ENCODE data around the gene LIF. TPM values are rescaled to one million over a fixed set of nuclear protein-coding genes. Genes with fewer than 3 reads are reported as not detected.

Gene LIF
- total RNA-seq, 1 donor from 2014 or later: 18.9 TPM

DNA sequence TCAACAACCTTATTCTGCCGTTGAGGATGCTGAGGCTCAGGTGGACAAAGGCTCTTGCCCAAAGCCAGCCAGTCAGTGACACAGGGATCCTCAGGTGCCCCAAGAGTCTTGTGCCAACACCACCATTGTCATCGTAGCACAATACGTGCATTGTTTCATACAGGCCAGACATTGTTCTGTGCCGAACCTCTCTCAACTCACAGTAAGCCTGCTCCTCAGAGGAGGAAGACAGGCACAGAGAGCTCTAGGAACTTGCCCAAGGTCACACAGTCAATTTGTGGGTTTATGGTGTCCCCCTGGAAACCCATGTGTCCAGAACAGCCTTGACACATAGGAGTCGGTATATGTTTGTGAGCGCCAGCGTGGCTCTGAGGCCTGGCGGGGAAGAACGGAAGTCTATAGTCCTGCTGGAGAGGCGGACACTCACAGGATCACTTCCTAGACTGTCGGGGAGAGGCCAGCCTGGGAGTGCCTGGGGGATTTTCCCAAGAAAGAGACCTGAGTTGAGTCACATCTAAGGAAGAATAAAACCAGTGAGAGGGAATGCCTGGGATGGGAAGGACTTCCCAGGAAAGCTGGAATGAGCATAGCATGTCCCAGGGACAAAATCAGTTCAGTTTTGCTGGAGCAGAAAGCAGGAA is 20.2 kb downstream of the LIF start:
- no peak overlapping the region for H3K4me3 Mint-ChIP-seq (ENCODE audit: unreplicated experiment)
- TF ChIP-seq, protein P1, sequence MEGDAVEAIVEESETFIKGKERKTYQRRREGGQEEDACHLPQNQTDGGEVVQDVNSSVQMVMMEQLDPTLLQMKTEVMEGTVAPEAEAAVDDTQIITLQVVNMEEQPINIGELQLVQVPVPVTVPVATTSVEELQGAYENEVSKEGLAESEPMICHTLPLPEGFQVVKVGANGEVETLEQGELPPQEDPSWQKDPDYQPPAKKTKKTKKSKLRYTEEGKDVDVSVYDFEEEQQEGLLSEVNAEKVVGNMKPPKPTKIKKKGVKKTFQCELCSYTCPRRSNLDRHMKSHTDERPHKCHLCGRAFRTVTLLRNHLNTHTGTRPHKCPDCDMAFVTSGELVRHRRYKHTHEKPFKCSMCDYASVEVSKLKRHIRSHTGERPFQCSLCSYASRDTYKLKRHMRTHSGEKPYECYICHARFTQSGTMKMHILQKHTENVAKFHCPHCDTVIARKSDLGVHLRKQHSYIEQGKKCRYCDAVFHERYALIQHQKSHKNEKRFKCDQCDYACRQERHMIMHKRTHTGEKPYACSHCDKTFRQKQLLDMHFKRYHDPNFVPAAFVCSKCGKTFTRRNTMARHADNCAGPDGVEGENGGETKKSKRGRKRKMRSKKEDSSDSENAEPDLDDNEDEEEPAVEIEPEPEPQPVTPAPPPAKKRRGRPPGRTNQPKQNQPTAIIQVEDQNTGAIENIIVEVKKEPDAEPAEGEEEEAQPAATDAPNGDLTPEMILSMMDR (IDR thresholded peaks at IDR 0.05): no peak
- no peaks in the 10 kb centered on the region for H3K36me3 Mint-ChIP-seq (ENCODE audit: low read depth)
- no peak for DNase-seq (ENCODE audit: low spot score)
- H3K9me3 Mint-ChIP-seq (ENCODE audit: low read depth): peaks cover 5% of the 10 kb centered on the region
- peaks cover 52% of the 10 kb centered on the region for H3K4me1 Mint-ChIP-seq (ENCODE audit: low read depth)
- no peaks in the 10 kb centered on the region for H3K27me3 Mint-ChIP-seq (ENCODE audit: low read depth)
- peak overlapping the region; percentile 87 for H3K27ac Mint-ChIP-seq (ENCODE audit: unreplicated experiment)

DNA sequence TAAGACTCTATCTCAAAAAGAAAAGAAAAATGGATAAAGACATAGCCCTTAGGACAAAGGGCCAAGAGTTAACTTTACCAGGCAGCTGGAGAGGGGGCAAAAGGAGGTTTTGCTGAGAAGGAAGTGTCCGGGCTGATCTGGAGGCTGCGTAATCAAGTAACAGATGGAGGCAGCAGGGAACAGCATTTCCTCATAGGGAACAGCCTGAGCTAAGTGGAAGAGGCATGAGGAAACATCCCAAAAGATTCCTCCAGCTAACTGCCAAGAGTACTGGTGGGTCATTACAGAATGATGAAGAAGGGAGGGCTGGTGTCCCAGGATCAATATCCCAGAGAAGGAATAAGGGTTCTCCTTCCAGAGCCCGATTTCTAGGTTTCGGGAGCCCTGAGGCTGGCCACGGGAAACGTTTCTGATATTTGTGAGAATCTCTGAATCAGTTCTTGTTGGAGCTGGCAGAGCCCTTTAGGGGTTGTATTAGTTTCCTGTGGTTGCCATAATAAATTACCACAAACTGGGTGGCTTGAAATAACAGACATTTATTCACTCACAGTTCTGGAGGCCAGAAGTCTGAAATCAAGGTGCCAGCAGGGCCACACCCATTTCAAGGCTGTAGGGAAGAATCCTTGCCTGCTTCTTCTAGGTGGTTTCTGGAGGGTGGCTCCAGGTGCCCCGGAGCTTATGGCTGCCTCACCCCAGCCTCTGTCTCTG is 21.2 kb downstream of the LIF start:
- no peak for DNase-seq (ENCODE audit: low spot score)
- Mint-ChIP-seq H3K4me1 (ENCODE audit: low read depth) (peaks cover 52% of the 10 kb centered on the region), H3K27ac (ENCODE audit: unreplicated experiment) (peak overlapping the region; percentile 69), H3K9me3 (ENCODE audit: low read depth) (peaks cover 5% of the 10 kb centered on the region), H3K36me3 (ENCODE audit: low read depth) (no peaks in the 10 kb centered on the region), H3K4me3 (ENCODE audit: unreplicated experiment) (no peak overlapping the region), H3K27me3 (ENCODE audit: low read depth) (no peaks in the 10 kb centered on the region)
- TF ChIP-seq, protein P1 (IDR thresholded peaks at IDR 0.05): no peak

DNA sequence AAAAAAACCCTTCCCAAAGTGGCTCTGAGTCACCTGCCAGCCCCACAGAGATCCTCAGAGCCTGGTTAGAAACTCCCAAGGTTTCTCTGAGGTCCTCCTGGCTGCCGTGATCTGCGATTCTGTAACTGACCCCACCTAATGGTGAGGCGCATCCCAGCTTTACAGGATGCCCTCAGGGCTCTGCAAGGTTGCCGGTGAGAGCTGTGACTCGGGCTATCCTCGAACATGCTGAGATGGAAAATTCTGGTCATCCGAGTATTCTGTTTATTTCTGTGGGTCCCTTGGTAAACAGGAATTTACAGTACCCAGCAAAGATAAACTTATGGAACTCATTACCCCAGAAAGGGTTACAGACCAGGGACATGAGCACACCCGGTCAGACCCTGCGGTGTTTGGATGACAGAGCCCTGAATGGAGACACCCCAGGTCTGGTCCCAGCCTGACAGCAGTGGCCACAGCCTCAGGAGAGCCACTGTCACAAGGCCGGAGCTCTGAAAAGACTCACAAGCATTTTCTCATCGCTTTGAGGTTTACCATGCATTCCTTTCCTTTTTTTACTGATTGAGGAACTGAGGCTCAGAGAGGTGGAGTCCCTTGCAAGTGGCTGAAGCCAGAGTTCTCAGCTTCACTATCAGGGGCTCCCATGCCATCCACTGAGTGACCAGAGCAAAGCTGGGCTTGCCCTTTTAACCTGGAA is 22.2 kb downstream of the LIF start:
- TF ChIP-seq, protein P1 (IDR thresholded peaks at IDR 0.05): peak; percentile 19
- Mint-ChIP-seq H3K9me3 (ENCODE audit: low read depth) (peaks cover 5% of the 10 kb centered on the region), H3K27me3 (ENCODE audit: low read depth) (no peaks in the 10 kb centered on the region), H3K27ac (ENCODE audit: unreplicated experiment) (peak overlapping the region; percentile 79), H3K36me3 (ENCODE audit: low read depth) (no peaks in the 10 kb centered on the region), H3K4me3 (ENCODE audit: unreplicated experiment) (no peak overlapping the region), H3K4me1 (ENCODE audit: low read depth) (peaks cover 61% of the 10 kb centered on the region)
- DNase-seq (ENCODE audit: low spot score): no peak

DNA sequence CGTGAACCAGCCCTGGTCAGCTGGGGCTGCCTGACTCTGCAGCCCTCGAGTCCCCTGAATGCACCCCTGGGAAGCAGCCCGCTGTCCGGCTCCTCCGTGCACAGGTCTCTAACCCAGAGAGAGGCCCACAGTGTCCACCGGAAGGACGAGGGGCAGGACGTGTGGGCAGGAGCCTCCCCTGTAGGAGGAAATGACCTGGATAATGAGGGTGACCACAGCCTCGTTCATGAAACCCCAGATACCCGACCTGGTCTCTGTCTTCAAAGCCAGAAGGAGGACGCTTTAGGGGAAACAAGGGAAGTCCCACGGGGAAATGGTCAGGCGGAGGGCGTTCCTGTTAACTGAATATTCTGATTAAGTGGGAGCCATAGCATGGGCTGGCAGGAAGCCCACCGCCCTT is 23.3 kb downstream of the LIF start:
- H3K9me3 Mint-ChIP-seq (ENCODE audit: low read depth): peaks cover 5% of the 10 kb centered on the region
- no peak for DNase-seq (ENCODE audit: low spot score)
- no peaks in the 10 kb centered on the region for H3K36me3 Mint-ChIP-seq (ENCODE audit: low read depth)
- no peak overlapping the region for H3K27ac Mint-ChIP-seq (ENCODE audit: unreplicated experiment)
- H3K4me1 Mint-ChIP-seq (ENCODE audit: low read depth): peaks cover 61% of the 10 kb centered on the region
- H3K4me3 Mint-ChIP-seq (ENCODE audit: unreplicated experiment): no peak overlapping the region
- TF ChIP-seq, protein P1 (IDR thresholded peaks at IDR 0.05): no peak
- no peaks in the 10 kb centered on the region for H3K27me3 Mint-ChIP-seq (ENCODE audit: low read depth)

DNA sequence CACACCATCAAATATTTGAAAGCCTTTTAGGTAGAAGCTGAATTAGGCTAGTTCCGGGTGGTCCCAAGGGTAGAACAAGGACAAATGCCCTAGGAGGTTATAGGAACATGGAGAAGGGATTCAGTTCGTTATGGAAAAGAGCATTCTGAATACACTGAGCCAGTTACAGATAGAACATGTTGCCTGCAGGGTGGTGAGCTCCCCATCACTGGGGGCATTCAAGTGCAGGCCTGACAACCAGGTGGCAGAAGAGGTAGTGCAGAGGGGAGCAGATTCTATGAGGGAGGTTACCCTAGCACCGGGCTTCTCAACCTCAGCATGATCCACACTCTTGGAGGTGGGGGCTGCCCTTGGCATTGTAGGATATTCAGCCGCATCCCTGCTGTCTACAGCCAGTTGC is 24.2 kb downstream of the LIF start:
- no peak overlapping the region for H3K4me3 Mint-ChIP-seq (ENCODE audit: unreplicated experiment)
- H3K36me3 Mint-ChIP-seq (ENCODE audit: low read depth): no peaks in the 10 kb centered on the region
- no peaks in the 10 kb centered on the region for H3K27me3 Mint-ChIP-seq (ENCODE audit: low read depth)
- TF ChIP-seq, protein P1 (IDR thresholded peaks at IDR 0.05): no peak
- H3K27ac Mint-ChIP-seq (ENCODE audit: unreplicated experiment): no peak overlapping the region
- H3K4me1 Mint-ChIP-seq (ENCODE audit: low read depth): peaks cover 61% of the 10 kb centered on the region
- DNase-seq (ENCODE audit: low spot score): no peak
- peaks cover 5% of the 10 kb centered on the region for H3K9me3 Mint-ChIP-seq (ENCODE audit: low read depth)
